ENCODE results near the gene TNFAIP3. TPM values are rescaled to one million over a fixed set of nuclear protein-coding genes. Genes with fewer than 3 reads are reported as not detected.

The TNFAIP3 gene
- total RNA-seq, 4 donors from 2014 or later: 13.4 to 29.9 (median 26.2) TPM

- TF ChIP-seq CTCF (IDR thresholded peaks at IDR 0.05) (no peak), POLR2A (IDR thresholded peaks at IDR 0.05) (no peak)
- intact Hi-C loops (cut with DNase I; ENCODE audit: low total_unique reads): no loop called here
- no peak overlapping the region for H3K4me3 ChIP-seq (ENCODE audit: low read depth, poor library complexity, severe bottlenecking)
- 79 to 93% methylated on average over 1 of the region's 1 CpG for WGBS, 2 donors
- no peak for DNase-seq (ENCODE audit: low spot score in 2 of 2)
These were observed 39.0 kb downstream of the TNFAIP3 start for GRCh38 chr6:137906020-137906472.

GRCh38 chr6:137907170-137907569, 40.1 kb downstream of the TNFAIP3 start:
- 80 to 89% methylated on average over 2 of the region's 2 CpGs for WGBS, 2 donors
- intact Hi-C loops (cut with DNase I; ENCODE audit: low total_unique reads): no loop called here
- TF ChIP-seq CTCF (IDR thresholded peaks at IDR 0.05) (no peak), POLR2A (IDR thresholded peaks at IDR 0.05) (no peak)
- DNase-seq (ENCODE audit: low spot score in 2 of 2): no peak
- H3K4me3 ChIP-seq (ENCODE audit: low read depth, poor library complexity, severe bottlenecking): no peak overlapping the region

- WGBS, 2 donors: 82 to 87% methylated on average over 3 of the region's 3 CpGs
- TF ChIP-seq CTCF (IDR thresholded peaks at IDR 0.05) (peak in 1 of 3 donors; percentile 18), POLR2A (IDR thresholded peaks at IDR 0.05) (no peak)
- H3K4me3 ChIP-seq (ENCODE audit: low read depth, poor library complexity, severe bottlenecking): no peak overlapping the region
These were observed 42.5 kb downstream of the TNFAIP3 start for GRCh38 chr6:137909533-137909932.

GRCh38 chr6:137910424-137910834, 43.4 kb downstream of the TNFAIP3 start:
- DNase-seq (ENCODE audit: low spot score in 2 of 2): no peak
- H3K4me3 ChIP-seq (ENCODE audit: low read depth, poor library complexity, severe bottlenecking): no peak overlapping the region
- 50 to 76% methylated on average over 1 of the region's 1 CpG for WGBS, 2 donors
- intact Hi-C loops (cut with DNase I; ENCODE audit: low total_unique reads): no loop called here
- TF ChIP-seq POLR2A (IDR thresholded peaks at IDR 0.05) (no peak), CTCF (IDR thresholded peaks at IDR 0.05) (no peak)

More at GRCh38 chr6:137909533-137909932, 42.5 kb downstream of the TNFAIP3 start:
- intact Hi-C loops (cut with DNase I; ENCODE audit: low total_unique reads): no loop called here
- no peak for DNase-seq (ENCODE audit: low spot score in 2 of 2)

GRCh38 chr6:137910843-137911456, 43.9 kb downstream of the TNFAIP3 start:
- TF ChIP-seq CTCF (IDR thresholded peaks at IDR 0.05): no peak
- TF ChIP-seq POLR2A (IDR thresholded peaks at IDR 0.05): no peak
- WGBS, 2 donors: 83 to 88% methylated on average over 6 of the region's 6 CpGs
- DNase-seq (ENCODE audit: low spot score in 2 of 2): no peak
- no peak overlapping the region for H3K4me3 ChIP-seq (ENCODE audit: low read depth, poor library complexity, severe bottlenecking)
- intact Hi-C loops (cut with DNase I; ENCODE audit: low total_unique reads): no loop called here

Measured in lower leg skin (tissue), 4 donors.